Sigmoid colon (tissue), 3 donors: ENCODE results near the gene PACRG.
A peak's percentile ranks its signal among the peaks of the same experiment; 100 is the strongest.

ENCODE experiments used
- CTCF ChIP-seq, 4 experiments: fragments of 450-650 bp in 3 of 4; fragments of 200-600 bp in 1 of 4; IDR thresholded peaks; one replicate each; pipeline ENCODE4 v1.5.1; 2016 to 2019; ENCODE audit warnings: antibody characterized with exemption in 4 of 4, mild to moderate bottlenecking in 3 of 4, moderate library complexity in 2 of 4
- POLR2A ChIP-seq, 2 donors: fragments of 450-650 bp; IDR thresholded peaks; one replicate each; pipeline ENCODE4 v1.6.1; 2016; ENCODE audit warnings: antibody characterized with exemption in 2 of 2, mild to moderate bottlenecking in 2 of 2, moderate library complexity in 2 of 2

GRCh38 chr6:162856885-162857284, 129.1 kb downstream of the PACRG start:
- TF ChIP-seq CTCF (IDR thresholded peaks at IDR 0.05) (peak in 3 of 4 experiments; percentile 39 to 42 (median 40)), POLR2A (IDR thresholded peaks at IDR 0.05) (no peak)
